WERI-Rb-1 (cell line): ENCODE data around the gene CLCN7.

ENCODE experiments used
- DNase-seq: peaks from one replicate; pipeline ENCODE4 v3.0.0-alpha.2; 2020
- H3K27ac ChIP-seq: fragments of 250-450 bp; sonication (Bioruptor Pico); 2 replicates; pipeline ENCODE4 v1.5.1; 2020; ENCODE audit warnings: mild to moderate bottlenecking, moderate library complexity
- H3K27me3 ChIP-seq: fragments of 250-450 bp; sonication (Bioruptor Pico); 2 replicates; pipeline ENCODE4 v1.5.1; 2021; ENCODE audit warnings: mild to moderate bottlenecking, low read depth, moderate library complexity; ENCODE audit not compliant: insufficient read depth, severe bottlenecking
- H3K36me3 ChIP-seq: fragments of 250-450 bp; sonication (Bioruptor Pico); 2 replicates; pipeline ENCODE4 v1.5.1; 2020; ENCODE audit warnings: mild to moderate bottlenecking, moderate library complexity
- H3K4me3 ChIP-seq: 2 replicates; pipeline ENCODE4 v1.5.1; 2011; ENCODE audit warnings: low read depth, mild to moderate bottlenecking, control low read depth, low read length
- H3K9me3 ChIP-seq: fragments of 250-450 bp; sonication (Bioruptor Pico); 2 replicates; pipeline ENCODE4 v1.5.1; 2021; ENCODE audit warnings: mild to moderate bottlenecking, moderate library complexity; ENCODE audit not compliant: severe bottlenecking
- CTCF ChIP-seq: IDR thresholded peaks from 2 replicates; pipeline ENCODE4 v1.5.1; 2011; ENCODE audit warnings: low read depth, mild to moderate bottlenecking, control low read depth, inconsistent platforms, low read length

Gene CLCN7

GRCh38 chr16:1495211-1495888 is 20.5 kb upstream of the CLCN7 start:
- Histone ChIP-seq H3K36me3 (peaks cover 58% of the 10 kb centered on the region), H3K27me3 (no peaks in the 10 kb centered on the region), H3K4me3 (no peak overlapping the region), H3K27ac (no peak overlapping the region), H3K9me3 (no peaks in the 10 kb centered on the region)
- no peak for TF ChIP-seq CTCF
- DNase-seq = no peak

DNA sequence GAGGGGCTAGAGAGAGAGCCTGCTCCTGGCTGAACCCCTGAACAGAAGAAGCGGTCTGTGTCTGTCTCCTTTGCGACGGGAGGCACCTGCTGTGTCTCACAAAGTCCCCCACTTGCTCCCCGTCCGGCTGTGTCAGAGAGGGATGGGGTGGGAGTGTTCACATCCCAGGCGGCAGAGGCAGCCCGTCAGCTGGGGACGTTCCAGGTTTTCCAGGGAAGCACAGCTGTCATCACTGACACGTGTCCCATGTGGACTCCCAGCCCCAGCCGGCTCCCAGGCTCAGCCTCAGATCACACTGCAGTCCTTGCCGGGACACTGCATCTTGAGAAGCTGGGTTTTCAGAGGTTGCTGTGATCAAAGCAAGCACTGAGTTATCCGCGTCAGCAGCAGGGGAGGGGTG is 19.9 kb upstream of the CLCN7 start:
- Histone ChIP-seq H3K27me3 (no peaks in the 10 kb centered on the region), H3K27ac (no peak overlapping the region)

GRCh38 chr16:1494129-1494640 is 19.4 kb upstream of the CLCN7 start:
- TF ChIP-seq CTCF = peak; percentile 67

More for the DNA sequence above, 19.9 kb upstream of the CLCN7 start:
- Histone ChIP-seq H3K36me3 (peaks cover 52% of the 10 kb centered on the region), H3K4me3 (no peak overlapping the region), H3K9me3 (no peaks in the 10 kb centered on the region)
- no peak for DNase-seq
- TF ChIP-seq CTCF = no peak

DNA sequence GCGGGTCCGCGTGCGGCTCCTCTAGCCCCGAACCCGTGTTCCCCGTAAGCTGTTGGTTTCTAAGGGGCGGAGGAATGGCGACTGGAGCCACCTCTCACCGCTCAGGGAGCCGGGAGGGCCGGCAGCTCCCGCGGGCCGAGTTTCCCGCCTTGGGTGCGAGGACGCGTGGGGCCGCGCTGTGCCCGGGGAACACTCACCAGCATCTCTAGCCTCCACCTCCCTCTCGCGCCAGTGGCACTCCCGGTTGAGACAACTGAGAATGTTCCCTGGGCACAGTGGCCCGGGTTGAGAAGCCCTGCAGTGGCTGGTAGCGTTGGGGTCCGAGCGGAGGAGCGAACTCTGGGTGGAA is 18.9 kb upstream of the CLCN7 start:
- Histone ChIP-seq H3K4me3 (peak overlapping the region; percentile 88), H3K27me3 (no peaks in the 10 kb centered on the region), H3K36me3 (peaks cover 44% of the 10 kb centered on the region), H3K27ac (peak overlapping the region; percentile 99), H3K9me3 (no peaks in the 10 kb centered on the region)
- DNase-seq = peak; percentile 22
- TF ChIP-seq CTCF = no peak

More at GRCh38 chr16:1494129-1494640, 19.4 kb upstream of the CLCN7 start:
- Histone ChIP-seq H3K27me3 (no peaks in the 10 kb centered on the region), H3K4me3 (peak overlapping the region; percentile 88), H3K36me3 (peaks cover 49% of the 10 kb centered on the region), H3K27ac (peak overlapping the region; percentile 99), H3K9me3 (no peaks in the 10 kb centered on the region)
- peak; percentile 66 for DNase-seq

GRCh38 chr16:1492923-1493745 is 18.3 kb upstream of the CLCN7 start, which contains the start of gene TELO2:
TELO2 (plus strand) TSS chr16:1493360; CDS start chr16:1494282, 922 bp downstream.
- DNase-seq = peak; percentile 79
- H3K4me3 ChIP-seq = peak within 1 kb of the TSS; percentile 88
- no peak for TF ChIP-seq CTCF
- no peaks in the 10 kb centered on the region for H3K9me3 ChIP-seq
- peak within 1 kb of the TSS; percentile 99 for H3K27ac ChIP-seq
- no peaks in the 10 kb centered on the region for H3K27me3 ChIP-seq
- H3K36me3 ChIP-seq = peaks cover 38% of the 10 kb centered on the region
